A549 (cell line): Measurements from ENCODE around the gene RIF1. TPM values are rescaled to one million over a fixed set of nuclear protein-coding genes. Genes with fewer than 3 reads are reported as not detected.

Source experiments
- ATAC-seq, 2 experiments: fragments of 200-7000 bp in 1 of 2; fragments of >200 bp in 1 of 2; cut with Nextera tagmentation in 1 of 2; cut with Tn5 transposase in 1 of 2; 3 replicates each; pipeline versions ENCODE4 v1.8.0 to v1.9.1; 2018 to 2020; ENCODE audit warnings: mild to moderate bottlenecking in 1 of 2, moderate library complexity in 1 of 2
- CTCF ChIA-PET: fragments of 300-600 bp; sonication (Branson Sonifier 250); formaldehyde crosslinking; extraction: SDS; loops from one replicate; lab custom pipeline; 2021; ENCODE audit warnings: antibody characterized with exemption, inconsistent platforms; lab: Yijun Ruan, JAX
- POLR2A ChIA-PET: fragments of 350-600 bp; formaldehyde crosslinking; extraction: SDS; loops from one replicate; lab custom pipeline; 2021; ENCODE audit warnings: antibody characterized with exemption, inconsistent platforms; lab: Yijun Ruan, JAX
- DNase-seq, 2 experiments: peaks; one replicate each; pipeline versions ENCODE4 v3.0.0 to v3.0.0-alpha.2; 2011 to 2016; ENCODE audit warnings: low read depth in 1 of 2, low spot score in 1 of 2
- FAIRE-seq: peaks from 2 replicates; lab custom pipeline; 2011; peaks lifted over from hg19 to GRCh38; lab: Jason Lieb, UNC
- H3K27ac ChIP-seq, 2 experiments: fragments of >200 bp; sonication (Bioruptor Twin); formaldehyde crosslinking; 3 replicates each; pipeline ENCODE4 v1.5.1; 2016 to 2017
- H3K4me1 ChIP-seq: fragments of >200 bp; sonication (Bioruptor Twin); formaldehyde crosslinking; 3 replicates; pipeline ENCODE4 v1.6.1; 2016
- H3K4me2 ChIP-seq: fragments of >200 bp; sonication (Bioruptor Twin); formaldehyde crosslinking; 3 replicates; pipeline ENCODE4 v1.6.1; 2016
- H3K4me3 ChIP-seq: fragments of >200 bp; sonication (Bioruptor Twin); formaldehyde crosslinking; 3 replicates; pipeline ENCODE4 v1.5.1; 2016
- H3K9me3 ChIP-seq: fragments of >200 bp; sonication (Bioruptor Twin); formaldehyde crosslinking; 3 replicates; pipeline ENCODE4 v1.6.1; 2016
- CEBPB ChIP-seq, 2 experiments: fragments of >200 bp in 1 of 2; sonication (Bioruptor Twin) in 1 of 2; formaldehyde crosslinking in 1 of 2; IDR thresholded peaks; 2 replicates each; pipeline ENCODE4 v1.6.1; 2012 to 2016
- CTCF ChIP-seq: fragments of >200 bp; sonication (Bioruptor Twin); formaldehyde crosslinking; IDR thresholded peaks from 3 replicates; pipeline ENCODE4 v1.5.1; 2016
- FOSB ChIP-seq: fragments of 250-450 bp; sonication (Bioruptor Pico); IDR thresholded peaks from 2 replicates; pipeline ENCODE4 v1.5.0; 2020; ENCODE audit warnings: mild to moderate bottlenecking, moderate library complexity
- FOXS1 ChIP-seq: fragments of 250-450 bp; sonication (Bioruptor Pico); IDR thresholded peaks from 2 replicates; pipeline ENCODE4 v1.5.0; 2020; ENCODE audit warnings: mild to moderate bottlenecking, moderate library complexity
- GATA3 ChIP-seq: IDR thresholded peaks from 2 replicates; pipeline ENCODE4 v1.6.1; 2012; ENCODE audit warnings: borderline replicate concordance
- HDAC2 ChIP-seq: fragments of 200-600 bp; sonication (generic); IDR thresholded peaks from 2 replicates; pipeline ENCODE4 v1.6.1; 2016
- JUN ChIP-seq, 2 experiments: fragments of >200 bp; sonication (Bioruptor Twin); formaldehyde crosslinking; IDR thresholded peaks; 2 replicates in 1 of 2; 3 replicates in 1 of 2; pipeline ENCODE4 v1.6.1; 2016 to 2017
- KDM5A ChIP-seq: fragments of 200-600 bp; sonication (generic); IDR thresholded peaks from 2 replicates; pipeline ENCODE4 v1.6.1; 2016; ENCODE audit warnings: antibody characterized with exemption, mild to moderate bottlenecking
- MAFK ChIP-seq: fragments of 450-650 bp; IDR thresholded peaks from 2 replicates; pipeline ENCODE4 v1.6.1; 2014; ENCODE audit not compliant: partially characterized antibody
- MAX ChIP-seq: IDR thresholded peaks from 2 replicates; pipeline ENCODE4 v1.6.1; 2012
- NR3C1 ChIP-seq: fragments of >200 bp; sonication (Bioruptor Twin); formaldehyde crosslinking; IDR thresholded peaks from 3 replicates; pipeline ENCODE4 v1.6.1; 2017
- PHF8 ChIP-seq: fragments of 200-600 bp; sonication (generic); IDR thresholded peaks from 2 replicates; pipeline ENCODE4 v1.6.1; 2016; ENCODE audit warnings: low read depth, mild to moderate bottlenecking, antibody characterized with exemption, moderate library complexity, borderline replicate concordance
- POLR2A ChIP-seq: IDR thresholded peaks from 2 replicates; pipeline ENCODE4 v1.6.1; 2012; ENCODE audit warnings: mild to moderate bottlenecking, low read length
- REST ChIP-seq: fragments of 200-600 bp; sonication (generic); IDR thresholded peaks from 2 replicates; pipeline ENCODE4 v1.6.1; 2016; ENCODE audit warnings: antibody characterized with exemption, mild to moderate bottlenecking, moderate library complexity
- RFX5 ChIP-seq: fragments of 450-650 bp; IDR thresholded peaks from 2 replicates; pipeline ENCODE4 v1.7.1; 2014; ENCODE audit warnings: antibody characterized with exemption, mild to moderate bottlenecking, moderate library complexity
- SMC3 ChIP-seq: fragments of >200 bp; sonication (Bioruptor Twin); formaldehyde crosslinking; IDR thresholded peaks from 3 replicates; pipeline ENCODE4 v1.6.1; 2018; ENCODE audit warnings: inconsistent platforms
- TFCP2L1 ChIP-seq: fragments of 250-450 bp; sonication (Bioruptor Pico); IDR thresholded peaks from 2 replicates; pipeline ENCODE4 v1.5.0; 2021; ENCODE audit warnings: mild to moderate bottlenecking
- TP53 ChIP-seq: fragments of 250-450 bp; sonication (Bioruptor Pico); IDR thresholded peaks from 2 replicates; pipeline ENCODE4 v1.5.0; 2021; ENCODE audit warnings: mild to moderate bottlenecking, moderate library complexity
- ZC3H11A ChIP-seq: fragments of 450-650 bp; IDR thresholded peaks from 2 replicates; pipeline ENCODE4 v1.6.1; 2014; ENCODE audit warnings: antibody characterized with exemption, mild to moderate bottlenecking
- ZFP36 ChIP-seq: fragments of 450-650 bp; IDR thresholded peaks from 2 replicates; pipeline ENCODE4 v1.6.1; 2014; ENCODE audit warnings: borderline replicate concordance; ENCODE audit not compliant: partially characterized antibody
- ZNF302 ChIP-seq: fragments of 250-450 bp; sonication (Bioruptor Pico); IDR thresholded peaks from 2 replicates; pipeline ENCODE4 v1.9.0; 2021; ENCODE audit warnings: inconsistent platforms, mild to moderate bottlenecking, moderate library complexity
- ZSCAN20 ChIP-seq: fragments of 250-450 bp; sonication (Bioruptor Pico); IDR thresholded peaks from 2 replicates; pipeline ENCODE4 v1.8.0; 2022; ENCODE audit warnings: mild to moderate bottlenecking, moderate library complexity
- WGBS: methylation state at CpG from one replicate; pipeline ENCODE4 v1.1.6; 2017; ENCODE audit errors: missing lambda C conversion rate; 5-methylcytosine and 5-hydroxymethylcytosine counted together
- polyA plus RNA-seq, 4 experiments: library from polyadenylated mRNA; depleted of rRNA in 3 of 4; stranded (reverse); fragments of >200 nt; fragmentation: RNase III in 1 of 4; extraction: RNeasy Plus Mini Kit Qiagen cat#74134 plus additional on column Dnase treatment in 1 of 4; gene quantifications; 2 replicates in 3 of 4; 3 replicates in 1 of 4; pipeline ENCODE4 v1.2.3, GENCODE V29; 2011 to 2017

The RIF1 gene
- polyA plus RNA-seq, 2 of the 4 experiments (the other 2 are of a cell fraction), result 15.5 to 28.7 TPM

- CTCF ChIA-PET, result no interaction called here
These were observed 74.4 kb downstream of the RIF1 start for GRCh38 chr2:151484100-151484499.

DNA sequence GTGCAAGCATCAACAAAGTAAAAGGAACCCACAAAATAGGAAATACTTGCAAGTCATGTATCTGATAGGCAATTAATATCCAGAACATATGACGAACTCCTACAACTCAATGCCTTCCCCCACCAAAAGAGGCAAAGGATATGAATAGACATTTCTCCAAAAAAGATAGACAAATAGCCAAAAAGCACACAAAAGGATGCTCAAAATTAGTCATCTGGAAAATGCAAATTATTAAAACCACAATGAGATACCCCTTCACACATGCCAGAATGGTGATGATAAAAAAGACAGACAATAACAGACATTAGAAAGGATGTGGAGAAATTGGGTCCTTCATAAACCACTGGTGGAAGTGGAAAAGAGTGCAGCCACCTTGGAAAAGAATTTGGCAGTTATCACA, 76.4 kb downstream of the RIF1 start:
- Histone ChIP-seq H3K4me1 (no peaks in the 10 kb centered on the region), H3K4me2 (no peak overlapping the region), H3K9me3 (no peaks in the 10 kb centered on the region), H3K4me3 (no peak overlapping the region), H3K27ac (no peak overlapping the region)
- ATAC-seq, result no peak
- 89% methylated on average over 1 of the region's 1 CpG for WGBS
- TF ChIP-seq TFCP2L1 (no peak), PHF8 (no peak), ZC3H11A (no peak), TP53 (CRISPR knock-in tag) (no peak), GATA3 (no peak), KDM5A (no peak), CTCF (no peak), POLR2A (no peak), FOSB (CRISPR knock-in tag) (no peak), HDAC2 (no peak), NR3C1 (no peak), ZSCAN20 (no peak), FOXS1 (CRISPR knock-in tag) (no peak), SMC3 (no peak)
- POLR2A ChIA-PET, result no interaction called here
- DNase-seq, result no peak
- no peak for FAIRE-seq
- CTCF ChIA-PET, result no interaction called here

More at GRCh38 chr2:151484100-151484499, 74.4 kb downstream of the RIF1 start:
- TF ChIP-seq MAX (no peak), RFX5 (no peak), ZFP36 (no peak), CTCF (no peak), PHF8 (no peak), REST (no peak), CEBPB (IDR thresholded peaks at IDR 0.05) (no peak), ZNF302 (CRISPR knock-in tag) (no peak), SMC3 (no peak), MAFK (no peak), GATA3 (no peak), JUN (IDR thresholded peaks at IDR 0.05) (no peak)
- H3K4me2 ChIP-seq, result no peak overlapping the region
- ATAC-seq, result no peak
- H3K9me3 ChIP-seq, result no peaks in the 10 kb centered on the region
- no peaks in the 10 kb centered on the region for H3K4me1 ChIP-seq
- WGBS, result 90% methylated on average over 4 of the region's 4 CpGs
- FAIRE-seq, result no peak
- POLR2A ChIA-PET, result no interaction called here
- DNase-seq, result no peak
- no peak overlapping the region for H3K4me3 ChIP-seq
- H3K27ac ChIP-seq, result no peak overlapping the region
